Measurements from ENCODE around the gene ITGB2. TPM values are rescaled to one million over a fixed set of nuclear protein-coding genes. Genes with fewer than 3 reads are reported as not detected.

Gene ITGB2
- total RNA-seq, 2 experiments from 2014 or later: 242 to 247 TPM

GRCh38 chr21:44960141-44961092, 39.7 kb upstream of the ITGB2 start:
- ChIA-PET CTCF (interaction anchor here (0.6 to 8.5 kb wide), 2 partner anchors 179 to 756 kb away, joined by 4 to 63 read pairs; no protein-coding TSS in a partner anchor), POLR2A (interaction anchor here (0.9 kb wide), 1 partner anchor 19 kb away, joined by 3 read pairs; no protein-coding TSS in a partner anchor)
- intact Hi-C loops (cut with micrococcal nuclease): no loop called here
- Mint-ChIP-seq H3K27ac (no peak overlapping the region), H3K36me3 (peaks cover 19% of the 10 kb centered on the region), H3K27me3 (no peaks in the 10 kb centered on the region), H3K9me3 (no peaks in the 10 kb centered on the region), H3K4me1 (ENCODE audit: low read depth) (peaks cover 13% of the 10 kb centered on the region), H3K4me3 (no peak overlapping the region)
- no peak for DNase-seq

GRCh38 chr21:44959376-44960091, 38.8 kb upstream of the ITGB2 start:
- H3K4me3 Mint-ChIP-seq: no peak overlapping the region
- ChIA-PET POLR2A (interaction anchor here (0.9 kb wide), 1 partner anchor 18 kb away, joined by 3 read pairs; no protein-coding TSS in a partner anchor), CTCF (interaction anchor here (8.5 kb wide), 1 partner anchor 179 kb away, joined by 63 read pairs; no protein-coding TSS in a partner anchor)
- no peak overlapping the region for H3K27ac Mint-ChIP-seq
- DNase-seq: no peak
- H3K9me3 Mint-ChIP-seq: no peaks in the 10 kb centered on the region
- peaks cover 18% of the 10 kb centered on the region for H3K36me3 Mint-ChIP-seq
- H3K27me3 Mint-ChIP-seq: no peaks in the 10 kb centered on the region
- peaks cover 5% of the 10 kb centered on the region for H3K4me1 Mint-ChIP-seq (ENCODE audit: low read depth)
- intact Hi-C loops (cut with micrococcal nuclease): no loop called here

- no peak for DNase-seq
- POLR2A ChIA-PET: no interaction called here
- Mint-ChIP-seq H3K4me3 (no peak overlapping the region), H3K9me3 (no peaks in the 10 kb centered on the region), H3K36me3 (peaks cover 14% of the 10 kb centered on the region), H3K27ac (no peak overlapping the region), H3K27me3 (no peaks in the 10 kb centered on the region), H3K4me1 (ENCODE audit: low read depth) (no peaks in the 10 kb centered on the region)
- CTCF ChIA-PET: interaction anchor here (0.9 to 16.5 kb wide), 4 partner anchors 9 to 180 kb away, joined by 4 to 256 read pairs (median 7); no protein-coding TSS in a partner anchor
- intact Hi-C loops (cut with micrococcal nuclease): no loop called here
These were observed 37.9 kb upstream of the ITGB2 start for GRCh38 chr21:44958471-44959191.

- H3K4me1 Mint-ChIP-seq (ENCODE audit: low read depth): no peaks in the 10 kb centered on the region
- H3K9me3 Mint-ChIP-seq: no peaks in the 10 kb centered on the region
- no peak overlapping the region for H3K27ac Mint-ChIP-seq
- intact Hi-C loops (cut with micrococcal nuclease): no loop called here
- H3K4me3 Mint-ChIP-seq: no peak overlapping the region
- no peak for DNase-seq
- CTCF ChIA-PET: interaction anchor here (0.9 to 16.5 kb wide), 4 partner anchors 8 to 181 kb away, joined by 4 to 256 read pairs (median 7); no protein-coding TSS in a partner anchor
- peaks cover 12% of the 10 kb centered on the region for H3K36me3 Mint-ChIP-seq
- H3K27me3 Mint-ChIP-seq: no peaks in the 10 kb centered on the region
- POLR2A ChIA-PET: no interaction called here
These were observed 37.3 kb upstream of the ITGB2 start for GRCh38 chr21:44957901-44958451.

- CTCF ChIA-PET: interaction anchor here (0.6 to 16.5 kb wide), 3 partner anchors 18 to 179 kb away, joined by 3 to 256 read pairs (median 10); no protein-coding TSS in a partner anchor
- peaks cover 9% of the 10 kb centered on the region for H3K36me3 Mint-ChIP-seq
- H3K27ac Mint-ChIP-seq: no peak overlapping the region
- no peaks in the 10 kb centered on the region for H3K9me3 Mint-ChIP-seq
- intact Hi-C loops (cut with micrococcal nuclease): no loop called here
- H3K27me3 Mint-ChIP-seq: no peaks in the 10 kb centered on the region
- H3K4me1 Mint-ChIP-seq (ENCODE audit: low read depth): no peaks in the 10 kb centered on the region
- H3K4me3 Mint-ChIP-seq: no peak overlapping the region
- POLR2A ChIA-PET: no interaction called here
- no peak for DNase-seq
These were observed 36.5 kb upstream of the ITGB2 start for GRCh38 chr21:44957047-44957831.

- ChIA-PET POLR2A (no interaction called here), CTCF (interaction anchor here (0.6 to 16.5 kb wide), 3 partner anchors 18 to 182 kb away, joined by 3 to 256 read pairs (median 4); no protein-coding TSS in a partner anchor)
- H3K9me3 Mint-ChIP-seq: no peaks in the 10 kb centered on the region
- H3K27ac Mint-ChIP-seq: no peak overlapping the region
- DNase-seq: no peak
- intact Hi-C loops (cut with micrococcal nuclease): no loop called here
- peaks cover 6% of the 10 kb centered on the region for H3K36me3 Mint-ChIP-seq
- H3K4me3 Mint-ChIP-seq: no peak overlapping the region
- H3K4me1 Mint-ChIP-seq (ENCODE audit: low read depth): no peaks in the 10 kb centered on the region
- H3K27me3 Mint-ChIP-seq: no peaks in the 10 kb centered on the region
These were observed 35.8 kb upstream of the ITGB2 start for GRCh38 chr21:44956356-44957046.

- Mint-ChIP-seq H3K27ac (no peak overlapping the region), H3K9me3 (no peaks in the 10 kb centered on the region), H3K4me1 (ENCODE audit: low read depth) (no peaks in the 10 kb centered on the region), H3K27me3 (no peaks in the 10 kb centered on the region), H3K4me3 (no peak overlapping the region), H3K36me3 (peaks cover 11% of the 10 kb centered on the region)
- POLR2A ChIA-PET: no interaction called here
- no peak for DNase-seq
- CTCF ChIA-PET: interaction anchor here (1.5 to 16.5 kb wide), 2 partner anchors 173 to 182 kb away, joined by 4 to 256 read pairs; no protein-coding TSS in a partner anchor
- intact Hi-C loops (cut with micrococcal nuclease): no loop called here
These were observed 35.1 kb upstream of the ITGB2 start for GRCh38 chr21:44955798-44956175.

GRCh38 chr21:44955141-44955797, 34.6 kb upstream of the ITGB2 start:
- Mint-ChIP-seq H3K36me3 (peaks cover 8% of the 10 kb centered on the region), H3K4me1 (ENCODE audit: low read depth) (no peaks in the 10 kb centered on the region), H3K27me3 (no peaks in the 10 kb centered on the region), H3K27ac (no peak overlapping the region), H3K9me3 (no peaks in the 10 kb centered on the region), H3K4me3 (no peak overlapping the region)
- DNase-seq: no peak
- intact Hi-C loops (cut with micrococcal nuclease): no loop called here
- CTCF ChIA-PET: interaction anchor here (1.1 to 16.5 kb wide), 3 partner anchors 11 to 183 kb away, joined by 3 to 256 read pairs (median 4); no protein-coding TSS in a partner anchor
- POLR2A ChIA-PET: no interaction called here

GRCh38 chr21:44954281-44954771, 33.6 kb upstream of the ITGB2 start:
- H3K27me3 Mint-ChIP-seq: no peaks in the 10 kb centered on the region
- peaks cover 7% of the 10 kb centered on the region for H3K36me3 Mint-ChIP-seq
- ChIA-PET POLR2A (no interaction called here), CTCF (interaction anchor here (0.6 to 16.5 kb wide), 4 partner anchors 10 to 408 kb away, joined by 3 to 256 read pairs (median 108); no protein-coding TSS in a partner anchor)
- H3K9me3 Mint-ChIP-seq: no peaks in the 10 kb centered on the region
- H3K4me3 Mint-ChIP-seq: no peak overlapping the region
- intact Hi-C loops (cut with micrococcal nuclease): no loop called here
- no peak for DNase-seq
- H3K4me1 Mint-ChIP-seq (ENCODE audit: low read depth): peaks cover 4% of the 10 kb centered on the region
- no peak overlapping the region for H3K27ac Mint-ChIP-seq

GRCh38 chr21:44953628-44954021, 32.9 kb upstream of the ITGB2 start:
- Mint-ChIP-seq H3K9me3 (no peaks in the 10 kb centered on the region), H3K4me3 (no peak overlapping the region), H3K27me3 (no peaks in the 10 kb centered on the region), H3K4me1 (ENCODE audit: low read depth) (peaks cover 4% of the 10 kb centered on the region), H3K27ac (no peak overlapping the region), H3K36me3 (peaks cover 7% of the 10 kb centered on the region)
- POLR2A ChIA-PET: no interaction called here
- intact Hi-C loops (cut with micrococcal nuclease): no loop called here
- CTCF ChIA-PET: interaction anchor here (0.6 to 16.5 kb wide), 3 partner anchors 175 to 407 kb away, joined by 3 to 256 read pairs (median 214); no protein-coding TSS in a partner anchor
- DNase-seq: no peak

All from activated CD4-positive, alpha-beta memory T cell treated with anti-CD3 and anti-CD28 coated beads for 36 hours (primary cell).